ENCODE measurements around the gene INHBB.

- TF ChIP-seq USF2 (IDR thresholded peaks at IDR 0.05; ENCODE audit: low read depth, low read length) (no peak), MXI1 (IDR thresholded peaks at IDR 0.05; ENCODE audit: borderline replicate concordance, low read depth, low read length) (no peak), CTCF (conservative IDR thresholded peaks at IDR 0.05; ENCODE audit: low read depth, low read length) (no peak), POLR2A (IDR thresholded peaks at IDR 0.05; ENCODE audit: low read depth, low read length) (no peak), CHD1 (IDR thresholded peaks at IDR 0.05; ENCODE audit: low read depth, low read length) (no peak)
Measured at GRCh38 chr2:120312076-120312475, 33.9 kb upstream of the INHBB start.

All from IMR-90 (cell line).